Stimulated activated naive CD4-positive, alpha-beta T cell treated with Interleukin-2 at 50 U/mL for 16 hours (primary cell): ENCODE results near the gene PLA2G15.
A peak's percentile ranks its signal among the peaks of the same experiment; 100 is the strongest.

Experiments
- DNase-seq: peaks from one replicate; lab custom pipeline; 2025; lab: John Stamatoyannopoulos, UW

PLA2G15 gene

GRCh38 chr16:68233085-68233834, 11.9 kb upstream of the PLA2G15 start:
- no peak for DNase-seq

GRCh38 chr16:68233835-68234187, 11.4 kb upstream of the PLA2G15 start:
- DNase-seq, result no peak

- DNase-seq, result no peak
Measured at GRCh38 chr16:68234188-68235107, 10.7 kb upstream of the PLA2G15 start.

DNA sequence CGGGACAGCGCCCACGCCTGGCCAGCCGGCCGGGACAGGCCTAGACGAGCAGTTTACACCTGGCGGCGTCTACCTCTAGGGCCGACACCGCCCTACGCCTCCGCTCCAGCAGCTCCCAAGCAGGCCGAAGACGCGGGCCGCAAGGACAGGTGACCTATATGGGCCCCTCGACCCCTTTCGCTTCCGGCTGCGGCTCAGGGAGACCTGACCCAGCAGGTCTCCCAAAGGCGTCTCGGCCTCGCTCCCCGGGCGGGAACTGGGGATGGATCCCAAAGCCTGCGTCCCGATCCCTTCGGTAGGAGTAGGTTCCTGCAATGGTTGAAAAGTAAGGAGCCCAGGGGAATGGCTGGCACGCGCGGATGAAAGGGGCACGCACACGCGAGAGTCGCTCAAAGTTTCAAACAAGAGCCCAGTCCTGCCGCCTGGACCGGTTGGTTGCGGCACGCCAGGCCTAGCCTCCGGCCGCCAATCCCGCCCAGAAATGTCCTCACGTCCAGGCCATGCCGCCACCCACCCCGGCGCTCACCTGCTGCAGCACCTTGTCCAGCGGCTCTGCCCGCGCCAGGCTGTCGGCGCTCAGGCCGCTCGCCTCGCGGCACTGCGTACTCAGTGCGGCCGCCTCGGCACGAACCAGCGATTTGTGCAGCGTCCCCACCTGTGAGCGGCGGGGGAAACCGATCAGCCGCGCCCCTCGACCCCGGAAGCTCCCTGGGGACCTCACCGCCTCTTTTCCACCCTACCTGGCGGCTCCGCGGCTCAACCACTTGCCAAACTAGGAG, 9.9 kb upstream of the PLA2G15 start:
- no peak for DNase-seq

DNA sequence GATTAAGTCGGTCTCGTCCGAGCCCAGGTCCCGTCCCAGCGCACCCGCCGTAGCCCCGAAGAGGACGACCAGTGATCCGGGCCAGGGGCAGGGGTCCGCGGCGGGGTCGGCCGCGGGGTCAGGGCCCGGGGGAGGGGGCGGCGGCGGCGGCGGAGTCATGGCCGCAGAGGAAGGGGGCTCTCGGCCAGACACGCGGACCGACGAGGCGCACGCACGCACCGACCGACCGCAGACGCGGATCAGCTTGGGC, 9.4 kb upstream of the PLA2G15 start, which contains the start of gene ESRP2:
TSS of gene ESRP2 (minus strand) at position 241 of the 250 bp plus-strand sequence. CDS start at position 159, 82 bp downstream.
- DNase-seq, result no peak

DNA sequence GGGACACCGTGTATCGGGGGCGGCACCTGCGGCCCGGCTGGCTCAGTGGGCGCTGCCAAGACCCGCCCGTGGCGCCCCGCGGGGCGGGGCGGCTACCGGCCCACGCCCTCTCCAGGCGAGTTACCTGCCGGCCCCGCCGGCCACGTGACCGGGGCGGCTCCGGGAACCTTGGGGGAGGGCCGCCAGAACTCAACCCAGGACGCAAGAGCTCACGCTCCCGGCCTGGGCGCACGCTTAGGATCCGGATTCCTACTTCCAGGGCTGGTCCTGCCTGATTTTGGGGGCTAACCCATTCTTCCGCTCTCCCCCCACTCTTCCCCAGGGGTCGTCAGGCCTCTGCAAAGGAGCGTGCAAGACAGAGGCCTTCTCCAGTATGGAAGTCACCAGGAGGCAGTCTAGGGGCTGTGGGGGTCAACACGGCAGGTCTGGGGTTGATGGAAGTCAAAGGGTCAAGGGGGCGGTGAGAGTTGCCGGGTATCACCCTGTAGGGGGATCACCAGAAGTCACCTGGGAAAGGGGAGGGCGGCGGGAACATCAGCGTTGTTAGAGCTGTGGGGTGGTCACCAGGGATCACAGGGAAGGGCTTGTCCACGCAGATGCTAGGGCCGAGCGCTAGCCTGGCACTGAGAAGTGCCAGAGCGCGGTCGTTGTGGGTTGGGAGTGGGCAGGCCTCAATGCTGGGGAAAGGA, 8.9 kb upstream of the PLA2G15 start:
- peak; percentile 12 for DNase-seq

- no peak for DNase-seq
Measured at GRCh38 chr16:68236826-68237242, 8.3 kb upstream of the PLA2G15 start.

DNA sequence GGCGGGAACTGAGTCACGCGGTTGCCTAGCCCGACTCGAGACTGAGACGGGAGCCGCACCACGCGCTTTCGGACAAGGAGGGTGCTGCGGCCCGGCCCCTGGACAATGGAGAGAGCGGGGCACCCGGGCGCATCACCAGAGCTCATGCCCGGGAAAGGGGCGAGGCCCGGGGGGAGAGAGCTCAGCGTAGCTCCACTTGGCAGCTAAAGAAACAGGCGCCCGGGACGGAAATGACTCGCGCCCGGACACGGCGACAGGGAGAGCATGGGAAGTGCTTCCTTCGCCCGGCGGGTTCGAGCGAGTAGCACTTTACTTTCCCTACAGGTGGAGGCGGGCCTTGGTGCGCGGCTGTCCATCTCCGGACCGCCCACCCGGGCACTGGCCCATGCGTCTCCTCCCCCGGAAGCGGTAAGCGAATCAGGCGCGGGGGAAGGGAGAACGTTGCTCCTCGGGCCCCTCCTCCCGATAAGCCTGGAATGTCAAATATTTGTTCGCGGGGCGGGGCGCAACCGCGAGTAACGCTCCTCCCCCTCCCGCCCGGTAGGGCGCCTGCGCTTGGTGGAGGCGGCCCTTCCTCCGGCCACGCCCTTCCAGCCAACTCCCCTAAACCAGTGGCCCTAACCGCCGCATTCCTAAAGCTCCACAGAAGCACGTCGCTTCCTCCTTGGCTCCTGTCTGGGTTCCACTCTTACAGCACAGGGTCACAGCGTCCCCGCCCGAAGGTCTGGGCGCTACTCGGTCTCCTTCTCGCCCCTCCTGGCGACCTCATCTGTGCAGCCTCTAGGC, 7.7 kb upstream of the PLA2G15 start:
- DNase-seq, result peak; percentile 87

DNA sequence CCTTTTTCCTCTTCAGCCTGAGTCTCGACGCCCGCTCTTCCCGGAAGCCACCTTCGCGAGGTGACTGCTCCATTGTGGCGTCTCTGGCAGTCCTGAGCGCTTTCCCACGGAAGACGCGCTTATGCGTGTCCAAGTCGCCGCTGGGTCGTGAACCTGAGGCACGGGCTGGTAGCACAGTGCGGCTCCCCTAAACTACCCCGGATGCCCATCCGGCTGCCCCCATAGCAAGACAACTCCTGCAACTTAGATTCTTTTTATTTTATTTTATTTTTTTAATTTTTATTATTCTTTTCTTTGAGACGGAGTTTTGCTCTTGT, 7.2 kb upstream of the PLA2G15 start:
- no peak for DNase-seq

DNA sequence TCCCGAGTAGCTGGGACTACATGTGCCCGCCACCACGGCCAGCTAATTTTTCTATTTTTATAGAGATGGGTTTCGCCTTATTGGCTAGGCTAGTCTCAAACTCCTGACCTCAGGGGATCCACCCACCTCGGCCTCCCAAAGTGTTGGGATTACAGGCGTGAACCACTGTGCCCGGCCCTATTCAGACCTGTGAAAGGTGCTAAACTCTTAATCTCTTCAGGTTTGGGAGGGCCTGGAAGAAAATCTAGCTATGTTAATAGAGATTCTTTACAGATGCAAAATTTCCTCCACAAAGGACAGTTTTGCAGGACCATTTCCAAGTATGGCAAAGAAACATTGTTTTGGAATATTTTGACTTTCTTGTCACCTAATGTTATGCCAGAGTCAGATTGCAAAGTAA, 3.1 kb upstream of the PLA2G15 start:
- DNase-seq, result no peak

- no peak for DNase-seq
Measured at GRCh38 chr16:68242926-68243858, 2.0 kb upstream of the PLA2G15 start.

GRCh38 chr16:68244481-68244902, 681 bp upstream of the PLA2G15 start:
- no peak for DNase-seq

DNA sequence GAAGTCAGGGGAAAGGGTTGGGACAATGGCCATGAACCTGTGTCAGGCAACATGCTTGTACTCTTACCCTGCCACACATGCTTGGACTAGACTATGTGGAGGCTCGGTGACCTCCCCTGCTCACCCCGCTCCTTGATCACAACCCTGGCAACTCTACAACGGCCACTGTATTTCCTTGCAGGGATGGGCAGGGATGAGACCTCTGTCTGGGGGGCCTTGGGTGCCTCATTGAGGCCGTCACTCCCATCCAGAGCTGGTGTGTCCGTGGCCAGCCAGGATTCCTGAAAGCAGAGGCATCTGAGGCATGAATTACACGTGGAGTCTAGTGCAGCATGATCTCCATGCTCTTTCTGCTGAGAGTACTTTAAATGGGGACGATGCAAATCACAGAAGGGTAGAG, 948 bp downstream of the PLA2G15 start:
- no peak for DNase-seq

DNA sequence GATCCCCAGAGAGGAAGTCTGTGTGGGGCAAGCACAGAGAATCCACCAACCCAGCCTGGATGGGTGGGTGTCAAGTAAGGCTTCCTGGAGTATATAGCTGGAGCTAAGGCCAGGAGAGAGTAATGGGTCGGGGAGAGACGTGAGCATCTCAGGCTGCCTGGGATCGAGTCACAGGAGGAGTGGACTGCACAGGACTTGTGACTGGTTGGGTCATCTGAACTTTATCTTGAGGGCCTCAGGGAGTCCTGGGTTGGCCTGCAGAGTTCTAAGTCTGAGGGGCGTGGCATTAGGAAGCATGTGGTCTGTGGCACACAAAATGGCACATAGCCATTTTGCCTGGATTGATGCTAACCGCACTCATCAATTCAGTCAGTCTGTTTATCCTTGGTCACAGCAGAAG, 1.5 kb downstream of the PLA2G15 start:
- no peak for DNase-seq

- no peak for DNase-seq
Measured at GRCh38 chr16:68247400-68247799, 2.2 kb downstream of the PLA2G15 start.

- DNase-seq, result no peak
Measured at GRCh38 chr16:68247932-68248331, 2.8 kb downstream of the PLA2G15 start.

DNA sequence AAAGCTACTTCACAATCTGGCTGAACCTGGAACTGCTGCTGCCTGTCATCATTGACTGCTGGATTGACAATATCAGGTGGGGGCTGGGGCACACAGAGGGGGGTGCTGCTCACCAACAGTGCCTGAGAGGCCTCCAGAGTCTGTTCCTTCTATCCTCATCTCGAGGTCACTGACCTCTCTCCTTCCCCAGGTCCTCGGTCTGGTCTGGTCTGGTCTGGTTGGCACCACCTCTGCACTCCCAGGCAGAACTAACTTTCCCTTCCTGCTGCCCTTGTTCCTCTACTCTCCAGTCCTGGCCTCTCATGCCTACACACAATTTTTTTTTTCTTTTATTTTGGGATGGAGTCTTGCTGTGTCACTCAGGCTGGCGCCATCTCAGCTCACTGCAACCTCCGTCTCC, 4.2 kb downstream of the PLA2G15 start:
- no peak for DNase-seq

GRCh38 chr16:68250951-68251350, 5.8 kb downstream of the PLA2G15 start:
- DNase-seq, result no peak

- no peak for DNase-seq
Measured at GRCh38 chr16:68251832-68252231, 6.7 kb downstream of the PLA2G15 start.

DNA sequence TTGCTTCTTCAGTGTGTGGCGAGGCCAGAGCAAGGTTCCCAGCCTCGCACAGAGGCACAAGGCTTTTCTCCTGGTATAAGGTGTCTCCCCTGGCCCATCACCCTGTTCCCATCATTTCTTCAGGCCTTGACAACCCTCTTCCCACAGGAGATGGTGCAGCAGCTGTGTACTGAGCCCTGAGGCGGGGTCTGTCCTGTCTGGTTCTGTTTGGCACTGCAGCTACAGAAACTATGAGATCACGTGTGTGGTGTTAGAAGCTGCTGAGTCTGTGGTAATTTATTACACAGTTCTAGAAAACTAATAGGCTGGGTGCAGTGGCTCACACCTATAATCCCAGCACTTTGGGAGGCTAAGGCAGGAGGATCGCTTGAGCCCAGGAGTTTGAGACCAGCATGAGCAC, 7.2 kb downstream of the PLA2G15 start:
- no peak for DNase-seq
